Gastroesophageal sphincter (tissue), 4 donors: ENCODE measurements around the gene SYTL4. TPM values are rescaled to one million over a fixed set of nuclear protein-coding genes. Genes with fewer than 3 reads are reported as not detected.

Experiments
- ATAC-seq: fragments of 150-250 bp; one replicate; pipeline ENCODE4 v1.9.1; 2016; ENCODE audit warnings: mild to moderate bottlenecking, moderate library complexity
- H3K27ac ChIP-seq, 4 donors: fragments of 200-600 bp; sonication (generic) in 3 of 4; 1 replicate in 3 of 4; 2 replicates in 1 of 4; pipeline ENCODE4 v1.5.1; 2016 to 2019
- H3K27me3 ChIP-seq: fragments of 200-600 bp; sonication (generic); one replicate; pipeline ENCODE4 v1.5.1; 2019
- H3K36me3 ChIP-seq, 2 donors: fragments of 200-600 bp; sonication (generic); one replicate each; pipeline ENCODE4 v1.5.1; 2019; ENCODE audit warnings: control low read depth in 1 of 2
- H3K4me1 ChIP-seq, 3 donors: fragments of 200-600 bp; sonication (generic); 1 replicate in 2 of 3; 2 replicates in 1 of 3; pipeline ENCODE4 v1.5.1; 2016 to 2019; ENCODE audit warnings: control low read depth in 2 of 3
- H3K4me3 ChIP-seq, 2 donors: fragments of 200-600 bp; sonication (generic); one replicate each; pipeline ENCODE4 v1.5.1; 2019; ENCODE audit warnings: mild to moderate bottlenecking in 1 of 2, moderate library complexity in 1 of 2
- H3K9me3 ChIP-seq, 3 donors: fragments of 200-600 bp; sonication (generic); one replicate each; pipeline ENCODE4 v1.5.1; 2017 to 2019; ENCODE audit warnings: control low read depth in 2 of 3
- EP300 ChIP-seq: sonication (generic); formaldehyde crosslinking; IDR thresholded peaks from one replicate; pipeline ENCODE4 v1.6.1; 2017; ENCODE audit warnings: antibody characterized with exemption, mild to moderate bottlenecking
- POLR2A ChIP-seq, 2 donors: fragments of 450-650 bp; IDR thresholded peaks; one replicate each; pipeline ENCODE4 v1.6.1; 2017; ENCODE audit warnings: antibody characterized with exemption in 2 of 2, mild to moderate bottlenecking in 2 of 2, moderate library complexity in 1 of 2
- POLR2AphosphoS5 ChIP-seq: sonication (generic); formaldehyde crosslinking; IDR thresholded peaks from one replicate; pipeline ENCODE4 v1.6.1; 2017; ENCODE audit warnings: antibody characterized with exemption
- WGBS, 2 donors: methylation state at CpG; one replicate each; pipeline ENCODE4 v1.1.5; 2018; ENCODE audit warnings: low coverage in 1 of 2; 5-methylcytosine and 5-hydroxymethylcytosine counted together
- total RNA-seq, 4 donors: library from RNA; depleted of rRNA; stranded (reverse); fragments of >200 nt; gene quantifications; one replicate each; pipeline ENCODE4 v1.1.0, GENCODE V29; 2016
- TF ChIP-seq, protein P1 (sequence below), 4 experiments: fragments of 200-600 bp in 2 of 4; fragments of 450-650 bp in 2 of 4; sonication (generic) in 1 of 4; IDR thresholded peaks; one replicate each; pipeline ENCODE4 v1.5.1; 2017 to 2019; ENCODE audit warnings: antibody characterized with exemption in 4 of 4, mild to moderate bottlenecking in 2 of 4, moderate library complexity in 2 of 4

The SYTL4 gene
- total RNA-seq, 4 donors from 2014 or later: 18.6 to 33.6 (median 26.7) TPM

DNA sequence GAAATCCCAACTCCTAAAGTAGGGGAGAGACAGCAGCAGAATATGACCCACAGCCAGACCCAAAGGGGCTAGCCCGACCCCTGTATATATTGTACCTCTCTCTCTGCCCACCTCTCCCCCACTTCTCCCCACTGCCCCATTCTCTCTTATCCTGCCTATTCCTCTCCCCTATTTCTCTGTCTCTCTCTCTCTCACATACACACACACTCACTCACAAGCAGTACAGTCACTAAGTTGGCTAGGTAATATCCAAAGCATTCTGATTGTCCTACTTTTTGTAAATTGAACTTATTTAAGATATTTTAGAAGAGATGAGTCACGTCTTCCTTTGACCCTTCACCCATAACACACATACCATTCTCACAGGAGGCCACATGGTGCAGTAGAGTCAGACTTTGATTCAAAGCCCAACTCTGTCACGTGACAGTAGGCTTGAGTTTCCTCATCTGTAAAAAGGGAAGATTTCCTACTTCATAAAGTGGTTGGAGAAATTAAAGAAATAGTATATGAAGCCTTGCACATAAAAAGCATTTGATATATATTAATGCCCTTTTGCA is 58.4 kb downstream of the SYTL4 start:
- Histone ChIP-seq H3K27me3 (no peaks in the 10 kb centered on the region), H3K36me3 (peaks cover 0 to 5% of the 10 kb centered on the region in 2 donors), H3K27ac (no peak overlapping the region), H3K9me3 (no peaks in the 10 kb centered on the region), H3K4me3 (no peak overlapping the region), H3K4me1 (no peaks in the 10 kb centered on the region)
- no peak for TF ChIP-seq POLR2AphosphoS5
- WGBS, 2 donors: 71% methylated on average over 2 of the region's 3 CpGs; no CpG with 5 or more reads in 1 of the 2 donors
- peak; percentile 15 for ATAC-seq

DNA sequence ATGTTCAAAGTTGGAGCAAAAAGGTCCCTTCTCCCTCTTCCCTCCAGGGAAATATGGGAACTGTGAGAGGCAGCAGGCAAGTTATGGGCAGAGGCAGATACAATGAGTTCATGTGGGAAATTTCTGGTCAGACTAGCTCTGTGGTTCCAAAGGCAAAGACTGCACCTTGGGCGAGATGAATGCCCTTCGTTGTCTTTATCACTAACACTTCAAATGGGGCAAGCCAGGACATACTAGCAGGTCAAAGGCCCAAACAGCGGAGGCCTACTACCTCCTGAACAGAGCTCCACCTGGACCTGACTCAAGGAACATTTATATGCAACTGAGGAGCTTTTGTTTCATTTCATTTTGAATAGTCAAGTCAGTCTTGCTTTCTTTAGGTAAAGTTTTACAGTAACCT is 59.0 kb downstream of the SYTL4 start:
- H3K4me3 ChIP-seq: no peak overlapping the region
- no peak for ATAC-seq
- H3K9me3 ChIP-seq: no peaks in the 10 kb centered on the region
- TF ChIP-seq POLR2A (IDR thresholded peaks at IDR 0.05): no peak
- no peak for TF ChIP-seq EP300
- TF ChIP-seq, protein P1, sequence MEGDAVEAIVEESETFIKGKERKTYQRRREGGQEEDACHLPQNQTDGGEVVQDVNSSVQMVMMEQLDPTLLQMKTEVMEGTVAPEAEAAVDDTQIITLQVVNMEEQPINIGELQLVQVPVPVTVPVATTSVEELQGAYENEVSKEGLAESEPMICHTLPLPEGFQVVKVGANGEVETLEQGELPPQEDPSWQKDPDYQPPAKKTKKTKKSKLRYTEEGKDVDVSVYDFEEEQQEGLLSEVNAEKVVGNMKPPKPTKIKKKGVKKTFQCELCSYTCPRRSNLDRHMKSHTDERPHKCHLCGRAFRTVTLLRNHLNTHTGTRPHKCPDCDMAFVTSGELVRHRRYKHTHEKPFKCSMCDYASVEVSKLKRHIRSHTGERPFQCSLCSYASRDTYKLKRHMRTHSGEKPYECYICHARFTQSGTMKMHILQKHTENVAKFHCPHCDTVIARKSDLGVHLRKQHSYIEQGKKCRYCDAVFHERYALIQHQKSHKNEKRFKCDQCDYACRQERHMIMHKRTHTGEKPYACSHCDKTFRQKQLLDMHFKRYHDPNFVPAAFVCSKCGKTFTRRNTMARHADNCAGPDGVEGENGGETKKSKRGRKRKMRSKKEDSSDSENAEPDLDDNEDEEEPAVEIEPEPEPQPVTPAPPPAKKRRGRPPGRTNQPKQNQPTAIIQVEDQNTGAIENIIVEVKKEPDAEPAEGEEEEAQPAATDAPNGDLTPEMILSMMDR (IDR thresholded peaks at IDR 0.05): no peak
- no peak for TF ChIP-seq POLR2AphosphoS5
- no peaks in the 10 kb centered on the region for H3K27me3 ChIP-seq
- peaks cover 0 to 2% of the 10 kb centered on the region in 2 donors for H3K36me3 ChIP-seq
- H3K4me1 ChIP-seq: no peaks in the 10 kb centered on the region
- H3K27ac ChIP-seq: no peak overlapping the region
- WGBS, 2 donors: 80% methylated on average over 1 of the region's 3 CpGs; no CpG with 5 or more reads in 1 of the 2 donors

DNA sequence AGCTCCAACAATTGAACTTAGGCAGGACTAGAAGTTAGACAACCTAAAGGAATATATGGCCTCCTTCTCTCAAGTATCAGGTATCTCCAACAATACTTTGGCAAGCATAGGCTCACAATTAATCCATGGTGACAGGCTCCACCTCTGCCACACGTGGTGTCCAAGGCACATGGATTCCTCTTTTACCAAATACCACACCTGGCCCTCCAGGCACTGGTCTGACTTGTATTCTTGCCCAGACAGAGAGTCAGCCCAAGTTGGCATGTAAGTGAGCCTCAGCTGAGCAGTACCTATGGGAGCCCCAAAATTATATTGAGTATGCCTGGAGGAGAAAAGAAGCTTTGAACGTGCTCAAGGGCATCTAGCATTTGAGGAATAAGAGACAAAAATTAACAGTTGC is 68.3 kb downstream of the SYTL4 start:
- 63 to 80% methylated on average over 1 to 2 of the region's 2 CpGs for WGBS, 2 donors
- Histone ChIP-seq H3K4me1 (no peaks in the 10 kb centered on the region), H3K27me3 (no peaks in the 10 kb centered on the region), H3K27ac (no peak overlapping the region), H3K9me3 (no peaks in the 10 kb centered on the region), H3K4me3 (no peak overlapping the region), H3K36me3 (no peaks in the 10 kb centered on the region)
- TF ChIP-seq POLR2AphosphoS5 (no peak), EP300 (no peak), POLR2A (IDR thresholded peaks at IDR 0.05) (no peak)
- TF ChIP-seq, protein P1 (IDR thresholded peaks at IDR 0.05): no peak
- no peak for ATAC-seq

DNA sequence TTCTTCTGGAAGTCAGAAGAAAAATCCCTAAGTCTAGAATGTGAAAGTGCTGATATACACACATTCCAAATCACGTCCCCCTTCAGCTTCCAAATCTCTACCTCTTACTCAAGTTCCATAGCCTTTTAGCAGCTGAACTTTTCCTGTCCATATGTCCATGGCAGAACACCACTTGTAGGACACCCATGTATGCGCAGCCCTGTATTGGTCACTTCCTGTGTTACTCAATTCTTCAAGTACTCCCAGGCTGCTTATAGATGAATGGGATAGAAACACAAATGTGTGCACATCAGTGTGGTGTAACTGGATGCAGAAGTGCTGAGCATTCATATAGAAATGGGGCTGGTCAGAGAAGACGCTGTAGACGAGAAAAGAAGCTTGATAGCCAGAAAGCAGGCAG is 69.1 kb downstream of the SYTL4 start:
- 80 to 94% methylated on average over 3 of the region's 4 CpGs for WGBS, 2 donors
- Histone ChIP-seq H3K36me3 (no peaks in the 10 kb centered on the region), H3K9me3 (no peaks in the 10 kb centered on the region), H3K27me3 (no peaks in the 10 kb centered on the region), H3K4me3 (no peak overlapping the region), H3K4me1 (no peaks in the 10 kb centered on the region), H3K27ac (no peak overlapping the region)
- ATAC-seq: no peak
- TF ChIP-seq POLR2AphosphoS5 (no peak), EP300 (no peak), POLR2A (IDR thresholded peaks at IDR 0.05) (no peak)
- TF ChIP-seq, protein P1 (IDR thresholded peaks at IDR 0.05): no peak

DNA sequence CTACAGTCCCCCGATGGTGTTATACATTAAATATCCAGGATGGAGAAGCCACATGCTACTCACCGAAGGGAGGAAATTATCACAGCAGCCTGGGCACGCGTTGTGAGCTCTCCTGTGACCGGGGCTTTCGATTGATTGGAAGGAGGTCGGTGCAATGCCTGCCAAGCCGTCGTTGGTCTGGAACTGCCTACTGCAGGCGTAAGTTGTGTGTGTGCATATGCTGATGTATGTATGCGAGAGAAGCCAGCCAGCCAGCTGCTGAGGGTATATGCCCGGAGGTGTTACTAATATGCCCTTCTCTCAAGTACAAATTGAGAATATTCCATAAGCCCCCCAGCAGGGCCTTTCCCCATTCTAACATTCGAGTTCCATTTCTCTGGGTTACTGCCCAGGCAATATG is 69.8 kb downstream of the SYTL4 start:
- 40 to 98% methylated on average over 1 to 8 of the region's 13 CpGs for WGBS, 2 donors
- ATAC-seq: no peak
- Histone ChIP-seq H3K4me1 (no peaks in the 10 kb centered on the region), H3K27me3 (no peaks in the 10 kb centered on the region), H3K9me3 (no peaks in the 10 kb centered on the region), H3K4me3 (no peak overlapping the region), H3K36me3 (no peaks in the 10 kb centered on the region), H3K27ac (no peak overlapping the region)
- TF ChIP-seq POLR2A (IDR thresholded peaks at IDR 0.05) (no peak), POLR2AphosphoS5 (no peak), EP300 (no peak)
- TF ChIP-seq, protein P1 (IDR thresholded peaks at IDR 0.05): no peak
